ENCODE results near the gene BLVRB.
A peak's percentile ranks its signal among the peaks of the same experiment; 100 is the strongest.

DNA sequence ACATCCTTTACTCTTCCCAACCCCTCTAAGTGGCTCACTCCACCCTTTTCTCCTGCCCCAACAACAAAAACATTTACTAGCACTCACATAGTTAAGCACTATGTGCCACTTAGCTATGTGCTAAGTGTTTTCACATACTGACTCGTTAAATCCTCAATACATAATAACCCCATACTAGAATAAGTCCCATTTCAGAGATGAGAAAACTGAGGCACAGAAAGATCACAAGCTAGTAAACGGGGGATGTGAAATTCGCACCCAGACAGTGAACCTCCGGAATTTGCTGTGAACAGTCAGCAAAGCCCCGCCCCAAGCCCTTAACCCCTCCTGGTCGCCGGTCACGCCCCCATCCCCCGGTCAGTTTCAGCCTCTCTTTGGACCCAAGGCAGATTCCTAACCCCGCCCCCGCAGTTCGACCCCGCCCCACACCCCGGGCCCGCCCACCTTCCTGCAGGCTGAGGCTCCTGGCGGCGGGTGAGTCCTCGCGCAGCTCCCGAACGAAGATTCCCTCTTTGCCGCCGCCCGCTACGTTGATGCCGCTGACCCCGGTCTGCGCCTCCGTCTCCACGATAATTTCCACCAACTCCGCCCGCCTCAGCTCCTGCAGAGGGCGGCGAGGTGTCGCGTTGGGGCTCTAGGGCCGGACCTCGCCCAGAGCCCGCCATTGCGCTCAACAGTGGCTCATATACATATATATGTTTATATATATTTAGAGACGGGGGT, 62.1 kb downstream of the BLVRB start:
- TF ChIP-seq, protein P1, sequence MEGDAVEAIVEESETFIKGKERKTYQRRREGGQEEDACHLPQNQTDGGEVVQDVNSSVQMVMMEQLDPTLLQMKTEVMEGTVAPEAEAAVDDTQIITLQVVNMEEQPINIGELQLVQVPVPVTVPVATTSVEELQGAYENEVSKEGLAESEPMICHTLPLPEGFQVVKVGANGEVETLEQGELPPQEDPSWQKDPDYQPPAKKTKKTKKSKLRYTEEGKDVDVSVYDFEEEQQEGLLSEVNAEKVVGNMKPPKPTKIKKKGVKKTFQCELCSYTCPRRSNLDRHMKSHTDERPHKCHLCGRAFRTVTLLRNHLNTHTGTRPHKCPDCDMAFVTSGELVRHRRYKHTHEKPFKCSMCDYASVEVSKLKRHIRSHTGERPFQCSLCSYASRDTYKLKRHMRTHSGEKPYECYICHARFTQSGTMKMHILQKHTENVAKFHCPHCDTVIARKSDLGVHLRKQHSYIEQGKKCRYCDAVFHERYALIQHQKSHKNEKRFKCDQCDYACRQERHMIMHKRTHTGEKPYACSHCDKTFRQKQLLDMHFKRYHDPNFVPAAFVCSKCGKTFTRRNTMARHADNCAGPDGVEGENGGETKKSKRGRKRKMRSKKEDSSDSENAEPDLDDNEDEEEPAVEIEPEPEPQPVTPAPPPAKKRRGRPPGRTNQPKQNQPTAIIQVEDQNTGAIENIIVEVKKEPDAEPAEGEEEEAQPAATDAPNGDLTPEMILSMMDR (IDR thresholded peaks at IDR 0.05), result no peak
- TF ChIP-seq POLR2A (IDR thresholded peaks at IDR 0.05) (peak in 1 of 2 donors; percentile 15), EP300 (IDR thresholded peaks at IDR 0.05) (no peak)
